Right lobe of liver (tissue), 6 donors: ENCODE results near the gene CTCFL. TPM values are rescaled to one million over a fixed set of nuclear protein-coding genes. Genes with fewer than 3 reads are reported as not detected.
"Not testable (repeated sequence)": the region's sequence is repeated elsewhere in the genome, so short reads cannot be mapped to it uniquely, and the experiment has no call there.

Source experiments
- ATAC-seq, 4 donors: fragments of 200-7000 bp; cut with Tn5 transposase; one replicate each; pipeline ENCODE4 v1.9.1; 2020; ENCODE audit warnings: mild to moderate bottlenecking in 4 of 4, moderate library complexity in 4 of 4
- DNase-seq, 3 donors: peaks; one replicate each; pipeline ENCODE4 v3.0.0-alpha.2; 2020
- H3K27ac ChIP-seq, 3 donors: fragments of 200-600 bp; one replicate each; pipeline ENCODE4 v1.8.0; 2022
- H3K27me3 ChIP-seq, 2 donors: fragments of 200-600 bp; one replicate each; pipeline ENCODE4 v1.8.0; 2022
- H3K36me3 ChIP-seq, 4 donors: fragments of 200-600 bp; sonication (generic) in 1 of 4; one replicate each; pipeline versions ENCODE4 v1.5.1 to v1.8.0; 2017 to 2022; ENCODE audit warnings: control low read depth in 1 of 4
- H3K4me1 ChIP-seq, 4 donors: fragments of 200-600 bp; sonication (generic) in 1 of 4; one replicate each; pipeline versions ENCODE4 v1.5.1 to v1.8.0; 2017 to 2022; ENCODE audit warnings: control low read depth in 1 of 4
- H3K4me3 ChIP-seq, 3 donors: fragments of 200-600 bp; one replicate each; pipeline ENCODE4 v1.8.0; 2022
- H3K9me3 ChIP-seq, 4 donors: fragments of 200-600 bp; sonication (generic) in 1 of 4; one replicate each; pipeline versions ENCODE4 v1.5.1 to v1.8.0; 2017 to 2022; ENCODE audit warnings: control low read depth in 1 of 4
- CTCF ChIP-seq, 4 donors: fragments of 200-600 bp in 3 of 4; fragments of 450-650 bp in 1 of 4; IDR thresholded peaks; one replicate each; pipeline versions ENCODE4 v1.5.1 to v1.8.0; 2016 to 2022; ENCODE audit warnings: antibody characterized with exemption in 4 of 4, mild to moderate bottlenecking in 2 of 4
- POLR2A ChIP-seq: fragments of 450-650 bp; IDR thresholded peaks from one replicate; pipeline ENCODE4 v1.6.1; 2017; ENCODE audit warnings: antibody characterized with exemption, mild to moderate bottlenecking
- WGBS: methylation state at CpG from one replicate; pipeline ENCODE4 v1.1.6; 2018; ENCODE audit warnings: low coverage, low lambda C conversion rate; ENCODE audit not compliant: insufficient coverage; ENCODE audit errors: missing lambda C conversion rate; 5-methylcytosine and 5-hydroxymethylcytosine counted together
- intact Hi-C, 2 donors: fragments of 100-400 bp; cut with DNase I; formaldehyde crosslinking; loops; one replicate each; pipeline versions ENCODE4 v1.11.2 to v1.14.1; 2022
- total RNA-seq, 6 experiments: library from RNA; depleted of rRNA in 2 of 6; stranded (reverse); fragments of >200 nt in 2 of 6; fragmentation: NEBNext Ultra II Directional in 3 of 6; extraction: Animal tissue kit (Norgen Biotek cat#: 25700) in 3 of 6; gene quantifications; one replicate each; pipeline versions ENCODE4 v1.1.0 to v1.2.4, GENCODE V29; 2016 to 2023
- donor health status: DM: no; HTN: yes; CAD: no.
- donor health status: DM: no; HTN: no; CAD: no.
- donor health status: DM: no; HTN: no; CAD: no.
- donor health status: DM: no; HTN: yes; CAD: no.
- donor health status: DM: no; HTN: yes; CAD: no.

The CTCFL gene
- total RNA-seq, 6 experiments from 2014 or later = 0.09 to 0.50 (median 0.33) TPM; not detected in 2

GRCh38 chr20:57495978-57496377 lies 29.0 kb downstream of the CTCFL start:
- ATAC-seq (no peak), DNase-seq (no peak)
- intact Hi-C loops = loop anchor here in 1 of 2 donors (5.0 kb wide), 1 partner anchor 114 kb away; no protein-coding TSS in a partner anchor

GRCh38 chr20:57493091-57493615 lies 31.8 kb downstream of the CTCFL start:
- ATAC-seq (no peak), DNase-seq (no peak)
- no peaks in the 10 kb centered on the region for H3K9me3 ChIP-seq
- no peaks in the 10 kb centered on the region for H3K27me3 ChIP-seq
- 55% methylated on average over 2 of the region's 10 CpGs for WGBS
- peaks cover 0 to 6% (median 3%) of the 10 kb centered on the region in 4 donors for H3K4me1 ChIP-seq
- no peaks in the 10 kb centered on the region for H3K36me3 ChIP-seq
- H3K4me3 ChIP-seq = no peak overlapping the region
- TF ChIP-seq CTCF (IDR thresholded peaks at IDR 0.05) = no peak
- no peak for TF ChIP-seq POLR2A
- intact Hi-C loops = no loop called here
- H3K27ac ChIP-seq = no peak overlapping the region

More at GRCh38 chr20:57495978-57496377, 29.0 kb downstream of the CTCFL start:
- Histone ChIP-seq H3K27ac (no peak overlapping the region), H3K36me3 (no peaks in the 10 kb centered on the region), H3K4me1 (peaks cover 0 to 6% (median 3%) of the 10 kb centered on the region in 4 donors), H3K27me3 (no peaks in the 10 kb centered on the region), H3K9me3 (no peaks in the 10 kb centered on the region), H3K4me3 (no peak overlapping the region)
- TF ChIP-seq CTCF (IDR thresholded peaks at IDR 0.05) (no peak), POLR2A (no peak)
- WGBS = 74% methylated on average over 10 of the region's 11 CpGs

DNA sequence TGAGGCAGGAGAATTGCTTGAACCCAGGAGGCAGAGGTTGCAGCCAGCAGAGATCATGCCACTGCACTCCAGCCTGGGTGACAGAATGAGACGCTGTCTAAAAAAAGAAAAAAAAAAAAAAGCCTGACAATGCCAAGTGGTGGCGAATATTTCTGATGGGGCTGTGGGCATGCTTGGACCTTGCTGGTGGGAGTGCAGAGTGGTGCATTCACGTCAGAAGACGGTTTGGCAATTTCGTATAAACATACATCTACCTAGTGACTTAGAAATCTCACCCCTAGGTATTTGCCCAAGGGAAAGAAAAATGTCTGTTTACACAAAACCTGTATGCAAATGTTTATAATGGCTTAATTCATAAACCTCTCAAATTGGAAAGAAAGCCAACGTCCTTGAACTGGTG lies 33.6 kb downstream of the CTCFL start:
- TF ChIP-seq POLR2A (no peak), CTCF (IDR thresholded peaks at IDR 0.05) (no peak)
- ATAC-seq (no peak), DNase-seq (no peak)
- 69% methylated on average over 6 of the region's 6 CpGs for WGBS
- Histone ChIP-seq H3K4me1 (peaks cover 0 to 6% (median 3%) of the 10 kb centered on the region in 4 donors), H3K36me3 (no peaks in the 10 kb centered on the region), H3K27ac (no peak overlapping the region), H3K9me3 (no peaks in the 10 kb centered on the region), H3K27me3 (no peaks in the 10 kb centered on the region), H3K4me3 (no peak overlapping the region)
- intact Hi-C loops = no loop called here

DNA sequence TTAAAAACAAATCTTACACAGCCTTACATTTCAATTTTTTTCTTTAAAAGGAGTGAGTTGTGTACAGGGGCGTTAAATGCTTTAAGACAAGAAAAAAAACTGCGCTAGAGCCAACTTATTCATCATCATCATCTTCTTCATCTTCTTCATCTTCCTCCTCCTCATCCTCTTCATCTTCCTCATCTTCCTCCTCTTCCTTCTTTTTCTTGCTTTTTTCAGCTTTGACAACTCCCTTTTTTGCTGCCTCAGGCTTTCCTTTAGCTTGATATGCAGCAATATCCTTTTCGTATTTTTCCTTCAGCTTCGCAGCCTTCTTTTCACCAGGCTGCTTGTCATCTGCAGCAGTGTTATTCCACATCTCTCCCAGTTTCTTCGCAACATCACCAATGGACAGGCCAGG lies 36.7 kb downstream of the CTCFL start:
- intact Hi-C loops = not testable (repeated sequence)

GRCh38 chr20:57485770-57486169 lies 39.2 kb downstream of the CTCFL start:
- Histone ChIP-seq H3K27me3 (no peaks in the 10 kb centered on the region), H3K4me3 (no peak overlapping the region), H3K27ac (no peak overlapping the region), H3K9me3 (no peaks in the 10 kb centered on the region), H3K36me3 (no peaks in the 10 kb centered on the region), H3K4me1 (no peaks in the 10 kb centered on the region)
- no peak for DNase-seq
- intact Hi-C loops = no loop called here
- ATAC-seq = no peak
- TF ChIP-seq POLR2A (no peak), CTCF (IDR thresholded peaks at IDR 0.05) (no peak)
- WGBS = 88% methylated on average over 1 of the region's 1 CpG

More for the DNA sequence above, 36.7 kb downstream of the CTCFL start:
- WGBS = 79% methylated on average over 5 of the region's 5 CpGs
- H3K9me3 ChIP-seq, H3K36me3 ChIP-seq, H3K27ac ChIP-seq, DNase-seq, ATAC-seq, H3K4me3 ChIP-seq, H3K4me1 ChIP-seq, H3K27me3 ChIP-seq: not testable (repeated sequence)
